PC-3 (cell line): Measurements from ENCODE around the gene OR2AT4. TPM values are rescaled to one million over a fixed set of nuclear protein-coding genes. Genes with fewer than 3 reads are reported as not detected.
A peak's percentile ranks its signal among the peaks of the same experiment; 100 is the strongest.

Experiments
- ATAC-seq: fragments of 200-7000 bp; cut with Tn5 transposase; 2 replicates; pipeline ENCODE4 v1.9.1; 2020; ENCODE audit warnings: mild to moderate bottlenecking, moderate library complexity
- BruUV-seq: library from RNA; stranded (reverse); fragments of 400-500 nt; replicated peaks from 2 replicates; lab custom pipeline; 2021; lab: Mats Ljungman, UMichigan
- CTCF ChIA-PET: fragments of 300-600 bp; sonication (Branson Sonifier 250); formaldehyde crosslinking; loops from one replicate; lab custom pipeline; 2022; ENCODE audit warnings: antibody characterized with exemption; lab: Charles Lee
- POLR2A ChIA-PET: fragments of 300-600 bp; sonication (Branson Sonifier 250); formaldehyde crosslinking; loops from one replicate; lab custom pipeline; 2022; ENCODE audit warnings: antibody characterized with exemption; ENCODE audit not compliant: unreplicated experiment; lab: Charles Lee
- DNase-seq: peaks from one replicate; pipeline ENCODE4 v3.0.0-alpha.2; 2015
- H2AFZ ChIP-seq: fragments of 300-600 bp; sonication (generic); 2 replicates; pipeline ENCODE4 v1.6.0; 2016; ENCODE audit warnings: antibody characterized with exemption, low read length
- H3F3A ChIP-seq: fragments of 300-600 bp; sonication (generic); one replicate; pipeline ENCODE4 v1.6.0; 2017; ENCODE audit warnings: antibody characterized with exemption, low read length, control low read depth, mild to moderate bottlenecking; ENCODE audit not compliant: unreplicated experiment
- H3K27ac ChIP-seq: fragments of 300-600 bp; sonication (generic); 2 replicates; pipeline ENCODE4 v1.5.1; 2016; ENCODE audit warnings: mild to moderate bottlenecking, low read length
- H3K27me3 ChIP-seq: fragments of 300-600 bp; sonication (generic); 2 replicates; pipeline ENCODE4 v1.6.1; 2016; ENCODE audit warnings: low read length, mixed read lengths
- H3K36me3 ChIP-seq: fragments of 300-600 bp; sonication (generic); 2 replicates; pipeline ENCODE4 v1.6.1; 2016; ENCODE audit warnings: low read depth, mixed run types, low read length, mixed read lengths
- H3K4me1 ChIP-seq: fragments of 300-600 bp; sonication (generic); 2 replicates; pipeline ENCODE4 v1.5.1; 2016; ENCODE audit warnings: low read length; ENCODE audit not compliant: insufficient read depth
- H3K4me2 ChIP-seq: fragments of 300-600 bp; sonication (generic); 2 replicates; pipeline ENCODE4 v1.6.0; 2016; ENCODE audit warnings: low read length
- H3K4me3 ChIP-seq: fragments of 300-600 bp; sonication (generic); 2 replicates; pipeline ENCODE4 v1.5.1; 2016; ENCODE audit warnings: mild to moderate bottlenecking, low read length, mixed read lengths
- H3K79me2 ChIP-seq: fragments of 300-600 bp; sonication (generic); 2 replicates; pipeline ENCODE4 v1.6.1; 2017; ENCODE audit warnings: low read length, mixed read lengths
- H3K9ac ChIP-seq: fragments of 300-600 bp; sonication (generic); 2 replicates; pipeline ENCODE4 v1.6.0; 2016; ENCODE audit warnings: mild to moderate bottlenecking, low read length
- H3K9me2 ChIP-seq: fragments of 300-600 bp; sonication (generic); replicated peaks from 2 replicates; pipeline ENCODE4 v1.6.1; 2016; ENCODE audit warnings: mixed run types, low read length, mixed read lengths
- H3K9me3 ChIP-seq: fragments of 300-600 bp; sonication (generic); 2 replicates; pipeline ENCODE4 v1.6.1; 2016; ENCODE audit warnings: low read length, mixed read lengths
- H4K20me1 ChIP-seq: fragments of 300-600 bp; sonication (generic); 2 replicates; pipeline ENCODE4 v1.6.1; 2016; ENCODE audit warnings: low read length, mixed read lengths
- EZH2 ChIP-seq: fragments of 300-600 bp; sonication (generic); IDR thresholded peaks from one replicate; pipeline ENCODE4 v1.6.1; 2017; ENCODE audit warnings: antibody characterized with exemption, mild to moderate bottlenecking, low read length; ENCODE audit not compliant: unreplicated experiment
- EZH2phosphoT487 ChIP-seq: fragments of 300-600 bp; sonication (generic); IDR thresholded peaks from 2 replicates; pipeline ENCODE4 v1.6.1; 2018; ENCODE audit warnings: mild to moderate bottlenecking, antibody characterized with exemption, low read length, borderline replicate concordance
- intact Hi-C: fragments of 100-400 bp; cut with micrococcal nuclease; formaldehyde crosslinking; loops from 2 replicates; pipeline ENCODE4 v1.9.0; 2023
- total RNA-seq: library from RNA; depleted of rRNA; stranded (reverse); fragments of >200 nt; gene quantifications from 2 replicates; pipeline ENCODE4 v1.2.3, GENCODE V29; 2014
- TF ChIP-seq, protein P1 (sequence below): fragments of 300-600 bp; sonication (generic); conservative IDR thresholded peaks from 2 replicates; pipeline ENCODE4 v1.5.1; 2017; ENCODE audit warnings: antibody characterized with exemption, low read depth, mild to moderate bottlenecking, low read length

The OR2AT4 gene
- total RNA-seq, 1 experiment from 2014 or later, result not detected

GRCh38 chr11:75077316-75077715 is 19.4 kb downstream of the OR2AT4 start:
- intact Hi-C loops, result no loop called here
- Histone ChIP-seq H3K9ac (no peak overlapping the region), H3K36me3 (no peaks in the 10 kb centered on the region), H3F3A (no peaks in the 10 kb centered on the region), H3K79me2 (no peaks in the 10 kb centered on the region), H3K9me2 (no peaks in the 10 kb centered on the region), H4K20me1 (no peaks in the 10 kb centered on the region), H3K4me1 (no peaks in the 10 kb centered on the region), H3K9me3 (no peaks in the 10 kb centered on the region), H3K27ac (no peak overlapping the region), H3K4me3 (no peak overlapping the region), H2AFZ (no peak overlapping the region), H3K4me2 (no peak overlapping the region), H3K27me3 (peaks cover 19% of the 10 kb centered on the region; the same call in 1 of the 2 replicates)
- TF ChIP-seq EZH2, result no peak
- TF ChIP-seq, protein P1, sequence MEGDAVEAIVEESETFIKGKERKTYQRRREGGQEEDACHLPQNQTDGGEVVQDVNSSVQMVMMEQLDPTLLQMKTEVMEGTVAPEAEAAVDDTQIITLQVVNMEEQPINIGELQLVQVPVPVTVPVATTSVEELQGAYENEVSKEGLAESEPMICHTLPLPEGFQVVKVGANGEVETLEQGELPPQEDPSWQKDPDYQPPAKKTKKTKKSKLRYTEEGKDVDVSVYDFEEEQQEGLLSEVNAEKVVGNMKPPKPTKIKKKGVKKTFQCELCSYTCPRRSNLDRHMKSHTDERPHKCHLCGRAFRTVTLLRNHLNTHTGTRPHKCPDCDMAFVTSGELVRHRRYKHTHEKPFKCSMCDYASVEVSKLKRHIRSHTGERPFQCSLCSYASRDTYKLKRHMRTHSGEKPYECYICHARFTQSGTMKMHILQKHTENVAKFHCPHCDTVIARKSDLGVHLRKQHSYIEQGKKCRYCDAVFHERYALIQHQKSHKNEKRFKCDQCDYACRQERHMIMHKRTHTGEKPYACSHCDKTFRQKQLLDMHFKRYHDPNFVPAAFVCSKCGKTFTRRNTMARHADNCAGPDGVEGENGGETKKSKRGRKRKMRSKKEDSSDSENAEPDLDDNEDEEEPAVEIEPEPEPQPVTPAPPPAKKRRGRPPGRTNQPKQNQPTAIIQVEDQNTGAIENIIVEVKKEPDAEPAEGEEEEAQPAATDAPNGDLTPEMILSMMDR, result no peak
- TF ChIP-seq EZH2phosphoT487, result no peak
- CTCF ChIA-PET, result no interaction called here
- POLR2A ChIA-PET, result no interaction called here
- DNase-seq (no peak), ATAC-seq (no peak)
- BruUV-seq, result no TSS peak

DNA sequence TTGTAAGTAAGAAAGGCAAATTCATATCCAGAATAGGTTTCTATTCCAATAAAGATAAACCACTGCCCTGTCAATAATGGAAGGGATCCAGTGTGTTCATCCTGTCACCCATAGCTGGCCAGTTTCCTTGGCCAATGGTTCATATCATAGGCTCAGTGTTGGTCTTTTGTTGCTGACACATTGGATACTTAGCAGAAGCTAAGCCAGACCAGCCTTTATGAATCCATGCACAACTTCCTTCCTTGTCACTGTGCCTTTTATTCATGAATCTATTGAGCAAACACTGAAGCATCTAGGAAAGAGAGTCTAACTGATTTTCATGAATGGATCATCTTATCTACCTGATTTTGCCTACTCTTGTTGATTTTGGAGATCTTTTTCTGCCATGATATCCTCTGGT is 20.0 kb downstream of the OR2AT4 start:
- no peak for ATAC-seq
- H3K4me1 ChIP-seq, result no peaks in the 10 kb centered on the region
- POLR2A ChIA-PET, result no interaction called here
- H3K4me3 ChIP-seq, result no peak overlapping the region
- no peaks in the 10 kb centered on the region for H3K9me2 ChIP-seq
- no peak overlapping the region for H3K4me2 ChIP-seq
- intact Hi-C loops, result no loop called here
- H3K36me3 ChIP-seq, result no peaks in the 10 kb centered on the region
- no peak overlapping the region for H3K9ac ChIP-seq
- H3K27me3 ChIP-seq, result peaks cover 26% of the 10 kb centered on the region; the same call in 1 of the 2 replicates
- no TSS peak for BruUV-seq
- H3F3A ChIP-seq, result no peaks in the 10 kb centered on the region
- no peak overlapping the region for H3K27ac ChIP-seq
- no peaks in the 10 kb centered on the region for H4K20me1 ChIP-seq
- TF ChIP-seq, protein P1, result no peak
- TF ChIP-seq EZH2 (no peak), EZH2phosphoT487 (no peak)
- H2AFZ ChIP-seq, result no peak overlapping the region
- CTCF ChIA-PET, result no interaction called here
- no peaks in the 10 kb centered on the region for H3K79me2 ChIP-seq
- no peaks in the 10 kb centered on the region for H3K9me3 ChIP-seq
- DNase-seq, result no peak

DNA sequence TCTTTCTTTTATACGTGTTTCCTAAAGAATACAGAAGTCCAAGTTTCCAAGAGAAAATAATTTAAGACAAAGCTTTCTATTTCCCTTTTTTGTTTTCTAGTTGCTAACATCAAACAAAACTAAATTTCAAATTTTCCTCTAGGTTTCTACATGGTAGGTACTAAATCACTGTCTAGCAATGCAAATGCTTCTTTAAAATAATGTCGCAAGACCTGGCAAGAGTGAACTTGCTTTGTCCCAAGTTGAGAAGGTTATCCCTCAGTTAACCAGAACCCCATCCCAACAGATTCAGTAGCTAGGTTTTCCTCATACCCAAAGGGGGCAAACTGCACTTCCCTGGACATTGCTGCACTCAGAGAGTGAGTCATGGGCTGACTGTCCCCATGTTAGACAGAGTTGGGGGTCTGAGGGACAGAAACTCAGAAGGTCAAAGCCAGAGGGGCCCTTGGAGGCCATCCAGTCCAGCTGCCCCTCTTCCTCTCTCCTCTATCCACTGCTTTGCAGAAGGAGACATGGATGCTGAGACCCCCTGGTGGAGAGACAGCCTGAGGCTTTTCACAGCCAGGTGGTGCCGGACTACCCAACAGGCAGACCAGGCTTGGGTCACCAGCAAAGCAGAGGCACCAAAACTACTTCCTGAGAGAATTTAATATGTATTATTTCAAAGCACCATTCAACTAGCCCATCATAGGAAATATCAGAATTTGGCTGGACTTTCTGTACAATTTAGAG is 23.1 kb downstream of the OR2AT4 start:
- Histone ChIP-seq H3K9me2 (no peaks in the 10 kb centered on the region), H3K9ac (no peak overlapping the region), H3K27ac (no peak overlapping the region), H3K79me2 (no peaks in the 10 kb centered on the region), H4K20me1 (no peaks in the 10 kb centered on the region), H3F3A (no peaks in the 10 kb centered on the region), H3K4me2 (no peak overlapping the region), H3K27me3 (peaks cover 40% of the 10 kb centered on the region; the same call in 1 of the 2 replicates), H3K9me3 (no peaks in the 10 kb centered on the region), H3K4me3 (no peak overlapping the region), H3K36me3 (no peaks in the 10 kb centered on the region), H3K4me1 (no peaks in the 10 kb centered on the region), H2AFZ (no peak overlapping the region)
- ATAC-seq (no peak), DNase-seq (no peak)
- no peak for TF ChIP-seq EZH2
- TF ChIP-seq, protein P1, result peak; percentile 25
- no peak for TF ChIP-seq EZH2phosphoT487
- POLR2A ChIA-PET, result no interaction called here
- CTCF ChIA-PET, result no interaction called here
- intact Hi-C loops, result no loop called here
- BruUV-seq, result no TSS peak
